K562 treated with DMSO at 1 percent for 24 hours (cell line): ENCODE data around the gene ZNF730. TPM values are rescaled to one million over a fixed set of nuclear protein-coding genes. Genes with fewer than 3 reads are reported as not detected.

Experiments used
- total RNA-seq: library from RNA; unstranded; fragments of 300-600 nt; gene quantifications from 2 replicates; pipeline ENCODE4 v1.2.3, GENCODE V29; 2022; ENCODE audit warnings: low read depth; ENCODE audit not compliant: insufficient read depth

The ZNF730 gene
- total RNA-seq = 0.42 and 0.69 TPM in 2 replicates

DNA sequence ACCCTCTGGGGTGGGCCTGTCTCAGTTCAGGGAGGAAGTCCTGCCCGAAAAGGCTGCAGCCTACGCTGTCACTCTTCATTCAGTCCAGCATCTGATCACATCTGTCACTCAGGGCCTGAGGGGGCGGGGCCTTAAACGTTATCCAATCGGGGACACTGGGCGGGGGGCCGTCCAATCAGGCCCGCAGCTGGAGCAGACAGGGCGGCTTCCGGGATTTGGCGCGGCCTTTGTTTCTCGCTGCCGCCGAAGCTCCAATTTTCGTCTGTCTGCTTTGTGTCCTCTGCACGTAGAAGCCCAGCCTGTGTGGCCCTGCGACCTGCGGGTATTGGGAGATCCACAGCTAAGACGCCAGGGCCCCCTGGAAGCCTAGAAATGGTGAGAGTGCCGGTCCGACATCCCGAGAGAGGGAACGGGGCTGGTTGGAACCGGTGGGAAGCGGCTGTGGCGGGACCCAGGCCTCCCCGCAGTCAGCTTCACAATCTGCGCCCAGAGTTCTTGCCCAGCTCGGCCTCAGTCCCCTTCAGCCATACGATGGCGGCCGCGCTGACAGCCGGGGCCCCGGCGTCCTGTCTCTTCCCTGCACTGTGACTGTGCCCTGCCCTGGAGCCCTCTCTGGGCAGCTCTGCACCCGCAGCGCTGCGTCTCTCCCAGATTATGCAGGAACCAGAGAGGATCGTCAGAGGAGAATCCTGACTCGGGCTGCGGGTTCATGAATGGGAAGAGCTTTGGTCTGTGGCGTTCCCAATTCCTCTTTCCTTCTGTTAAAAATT is at the start of gene ZNF730:
ZNF730 (plus strand) TSS at position 224 of the 770 bp plus-strand sequence; CDS start at position 373, 149 bp downstream.

Other genes starting within 250 kb of the ZNF730 start
- 0.53 TPM in 1 of 2 replicates, not detected in the other for gene ZNF728, start 113.8 kb upstream of the ZNF730 start, total RNA-seq
- gene ZNF724, start 133.4 kb downstream of the ZNF730 start, total RNA-seq = 0.15 and 0.29 TPM in 2 replicates